GM23338 (cell line): ENCODE data around the gene ZCCHC24. TPM values are rescaled to one million over a fixed set of nuclear protein-coding genes. Genes with fewer than 3 reads are reported as not detected.

ENCODE experiments used
- ATAC-seq: fragments of 200-7000 bp; cut with Tn5 transposase; 3 replicates; pipeline ENCODE4 v1.9.1; 2020
- DNase-seq: peaks from one replicate; pipeline ENCODE4 v3.0.0-alpha.2; 2015; ENCODE audit warnings: low spot score
- H2AFZ ChIP-seq: fragments of 200-600 bp; sonication (generic); 2 replicates; pipeline ENCODE4 v1.8.0; 2016; ENCODE audit warnings: antibody characterized with exemption, mild to moderate bottlenecking, moderate library complexity
- H3F3A ChIP-seq: fragments of 200-600 bp; sonication (generic); replicated peaks from 2 replicates; pipeline ENCODE4 v1.8.0; 2017; ENCODE audit warnings: antibody characterized with exemption, mixed run types, low read depth
- H3K27ac ChIP-seq: fragments of 200-600 bp; sonication (generic); 2 replicates; pipeline ENCODE4 v1.6.1; 2016; ENCODE audit warnings: low read depth
- H3K27me3 ChIP-seq: fragments of 200-600 bp; sonication (generic); 2 replicates; pipeline ENCODE4 v1.8.0; 2016; ENCODE audit warnings: mild to moderate bottlenecking, mixed run types, moderate library complexity; ENCODE audit not compliant: insufficient read depth
- H3K36me3 ChIP-seq: fragments of 200-600 bp; sonication (generic); 2 replicates; pipeline ENCODE4 v1.8.0; 2016; ENCODE audit warnings: mild to moderate bottlenecking; ENCODE audit not compliant: insufficient read depth
- H3K4me1 ChIP-seq: fragments of 200-600 bp; sonication (generic); 2 replicates; pipeline ENCODE4 v1.8.0; 2016; ENCODE audit warnings: mild to moderate bottlenecking, moderate library complexity; ENCODE audit not compliant: insufficient read depth
- H3K4me2 ChIP-seq: fragments of 200-600 bp; sonication (generic); 2 replicates; pipeline ENCODE4 v1.7.1; 2017; ENCODE audit warnings: mixed run types
- H3K4me3 ChIP-seq: fragments of 200-600 bp; sonication (generic); 2 replicates; pipeline ENCODE4 v1.6.1; 2016; ENCODE audit warnings: mixed run types
- H3K79me2 ChIP-seq: fragments of 200-600 bp; sonication (generic); replicated peaks from 2 replicates; pipeline ENCODE4 v1.8.0; 2017; ENCODE audit warnings: mild to moderate bottlenecking; ENCODE audit not compliant: insufficient read depth
- H3K9me2 ChIP-seq: fragments of 200-600 bp; sonication (generic); 2 replicates; pipeline ENCODE4 v1.8.0; 2017; ENCODE audit not compliant: insufficient read depth
- H4K20me1 ChIP-seq: fragments of 200-600 bp; sonication (generic); replicated peaks from 2 replicates; pipeline ENCODE4 v1.8.0; 2017; ENCODE audit warnings: mild to moderate bottlenecking; ENCODE audit not compliant: insufficient read depth
- H3K27ac Mint-ChIP-seq: 2 replicates; pipeline ENCODE4 v1.8.0; 2020; ENCODE audit warnings: inconsistent platforms, mild to moderate bottlenecking, moderate library complexity, mixed read lengths
- H3K27me3 Mint-ChIP-seq: 3 replicates; pipeline ENCODE4 v1.8.0; 2022; ENCODE audit warnings: low read depth, mild to moderate bottlenecking, moderate library complexity, mixed read lengths, inconsistent platforms; ENCODE audit not compliant: insufficient read depth, poor library complexity
- H3K36me3 Mint-ChIP-seq: 3 replicates; pipeline ENCODE4 v1.8.0; 2021; ENCODE audit warnings: low read depth, mild to moderate bottlenecking, inconsistent platforms, moderate library complexity, mixed read lengths
- H3K4me1 Mint-ChIP-seq: 3 replicates; pipeline ENCODE4 v1.8.0; 2020; ENCODE audit warnings: mild to moderate bottlenecking, inconsistent platforms, mixed read lengths
- H3K4me3 Mint-ChIP-seq: 3 replicates; pipeline ENCODE4 v1.8.0; 2021; ENCODE audit warnings: moderate library complexity, mild to moderate bottlenecking, inconsistent platforms, mixed read lengths
- H3K9me3 Mint-ChIP-seq: 3 replicates; pipeline ENCODE4 v1.8.0; 2020; ENCODE audit warnings: moderate library complexity, mild to moderate bottlenecking, inconsistent platforms, mixed read lengths
- JUNB ChIP-seq: IDR thresholded peaks from one replicate; pipeline ENCODE4 v1.6.1; 2016; ENCODE audit warnings: antibody characterized with exemption; ENCODE audit not compliant: unreplicated experiment
- POLR2AphosphoS5 ChIP-seq: IDR thresholded peaks from 2 replicates; pipeline ENCODE4 v1.6.1; 2016; ENCODE audit warnings: antibody characterized with exemption, low read depth
- STAT1 ChIP-seq: IDR thresholded peaks from one replicate; pipeline ENCODE4 v1.6.1; 2016; ENCODE audit warnings: antibody characterized with exemption; ENCODE audit not compliant: unreplicated experiment
- ZNF114 ChIP-seq: fragments of 250-450 bp; sonication (Bioruptor Pico); IDR thresholded peaks from 2 replicates; pipeline ENCODE4 v1.5.0; 2020; ENCODE audit warnings: mild to moderate bottlenecking, moderate library complexity
- polyA plus RNA-seq: library from polyadenylated mRNA; unstranded; fragments of >200 nt; fragmentation: Nextera tagmentation; extraction: Ambion mirVana; gene quantifications from 2 replicates; pipeline ENCODE4 v1.2.1, GENCODE V29; 2016
- total RNA-seq: library from RNA; depleted of rRNA; stranded (reverse); fragments of >200 nt; shearing (Covaris generic); gene quantifications from 2 replicates; pipeline ENCODE4 v1.2.3, GENCODE V29; 2014
- TF ChIP-seq, protein P1 (sequence below): fragments of 250-450 bp; sonication (Bioruptor Pico); IDR thresholded peaks from 2 replicates; pipeline ENCODE4 v1.5.0; 2020; ENCODE audit warnings: mild to moderate bottlenecking, moderate library complexity
- TF ChIP-seq, protein P2 (sequence below), 2 experiments: fragments of 200-600 bp in 1 of 2; sonication (generic) in 1 of 2; conservative IDR thresholded peaks; 2 replicates each; pipeline versions ENCODE4 v1.5.1 to v1.6.1; 2016 to 2017; ENCODE audit warnings: antibody characterized with exemption in 2 of 2, low read depth in 2 of 2, mild to moderate bottlenecking in 2 of 2, moderate library complexity in 1 of 2
- TF ChIP-seq, protein P3 (sequence below): IDR thresholded peaks from one replicate; pipeline ENCODE4 v1.6.1; 2018; ENCODE audit warnings: antibody characterized with exemption; ENCODE audit not compliant: unreplicated experiment
- TF ChIP-seq, protein P4 (sequence below): IDR thresholded peaks from 2 replicates; pipeline ENCODE4 v1.6.1; 2016; ENCODE audit warnings: antibody characterized with exemption

Gene ZCCHC24
- total and polyA plus RNA-seq, 2 experiments from 2014 or later, result 2.0 to 10.1 TPM

DNA sequence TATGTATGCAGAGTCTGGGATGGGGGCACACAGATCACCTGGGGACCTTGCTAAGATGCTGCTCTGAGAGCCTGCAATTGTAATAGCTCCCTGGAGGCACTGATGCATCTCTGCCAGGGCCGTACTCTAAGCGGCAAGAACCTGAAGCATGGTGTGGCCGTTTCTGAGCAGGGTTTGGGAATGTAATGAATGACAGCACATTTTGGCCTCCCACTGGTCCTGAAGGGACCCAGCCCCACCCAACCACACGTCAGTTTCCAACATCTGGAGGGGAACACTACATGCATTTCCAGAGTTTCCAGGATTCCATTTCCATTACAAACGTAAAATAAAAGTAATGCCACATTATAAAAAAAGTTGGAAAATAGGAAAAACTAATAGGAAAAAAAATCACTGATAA lies 14.0 kb downstream of the ZCCHC24 start:
- Mint-ChIP-seq H3K36me3 (no peaks in the 10 kb centered on the region), H3K27ac (no peak overlapping the region), H3K9me3 (no peaks in the 10 kb centered on the region), H3K4me3 (no peak overlapping the region), H3K27me3 (peaks cover 5% of the 10 kb centered on the region), H3K4me1 (peaks cover 28% of the 10 kb centered on the region)
- no peaks in the 10 kb centered on the region for H3K9me2 ChIP-seq
- no peaks in the 10 kb centered on the region for H3F3A ChIP-seq
- no peak overlapping the region for H3K27ac ChIP-seq
- no peak overlapping the region for H3K4me3 ChIP-seq
- no peaks in the 10 kb centered on the region; the same call in 1 of the 2 replicates for H3K4me1 ChIP-seq
- H2AFZ ChIP-seq, result no peak overlapping the region
- TF ChIP-seq, protein P1, sequence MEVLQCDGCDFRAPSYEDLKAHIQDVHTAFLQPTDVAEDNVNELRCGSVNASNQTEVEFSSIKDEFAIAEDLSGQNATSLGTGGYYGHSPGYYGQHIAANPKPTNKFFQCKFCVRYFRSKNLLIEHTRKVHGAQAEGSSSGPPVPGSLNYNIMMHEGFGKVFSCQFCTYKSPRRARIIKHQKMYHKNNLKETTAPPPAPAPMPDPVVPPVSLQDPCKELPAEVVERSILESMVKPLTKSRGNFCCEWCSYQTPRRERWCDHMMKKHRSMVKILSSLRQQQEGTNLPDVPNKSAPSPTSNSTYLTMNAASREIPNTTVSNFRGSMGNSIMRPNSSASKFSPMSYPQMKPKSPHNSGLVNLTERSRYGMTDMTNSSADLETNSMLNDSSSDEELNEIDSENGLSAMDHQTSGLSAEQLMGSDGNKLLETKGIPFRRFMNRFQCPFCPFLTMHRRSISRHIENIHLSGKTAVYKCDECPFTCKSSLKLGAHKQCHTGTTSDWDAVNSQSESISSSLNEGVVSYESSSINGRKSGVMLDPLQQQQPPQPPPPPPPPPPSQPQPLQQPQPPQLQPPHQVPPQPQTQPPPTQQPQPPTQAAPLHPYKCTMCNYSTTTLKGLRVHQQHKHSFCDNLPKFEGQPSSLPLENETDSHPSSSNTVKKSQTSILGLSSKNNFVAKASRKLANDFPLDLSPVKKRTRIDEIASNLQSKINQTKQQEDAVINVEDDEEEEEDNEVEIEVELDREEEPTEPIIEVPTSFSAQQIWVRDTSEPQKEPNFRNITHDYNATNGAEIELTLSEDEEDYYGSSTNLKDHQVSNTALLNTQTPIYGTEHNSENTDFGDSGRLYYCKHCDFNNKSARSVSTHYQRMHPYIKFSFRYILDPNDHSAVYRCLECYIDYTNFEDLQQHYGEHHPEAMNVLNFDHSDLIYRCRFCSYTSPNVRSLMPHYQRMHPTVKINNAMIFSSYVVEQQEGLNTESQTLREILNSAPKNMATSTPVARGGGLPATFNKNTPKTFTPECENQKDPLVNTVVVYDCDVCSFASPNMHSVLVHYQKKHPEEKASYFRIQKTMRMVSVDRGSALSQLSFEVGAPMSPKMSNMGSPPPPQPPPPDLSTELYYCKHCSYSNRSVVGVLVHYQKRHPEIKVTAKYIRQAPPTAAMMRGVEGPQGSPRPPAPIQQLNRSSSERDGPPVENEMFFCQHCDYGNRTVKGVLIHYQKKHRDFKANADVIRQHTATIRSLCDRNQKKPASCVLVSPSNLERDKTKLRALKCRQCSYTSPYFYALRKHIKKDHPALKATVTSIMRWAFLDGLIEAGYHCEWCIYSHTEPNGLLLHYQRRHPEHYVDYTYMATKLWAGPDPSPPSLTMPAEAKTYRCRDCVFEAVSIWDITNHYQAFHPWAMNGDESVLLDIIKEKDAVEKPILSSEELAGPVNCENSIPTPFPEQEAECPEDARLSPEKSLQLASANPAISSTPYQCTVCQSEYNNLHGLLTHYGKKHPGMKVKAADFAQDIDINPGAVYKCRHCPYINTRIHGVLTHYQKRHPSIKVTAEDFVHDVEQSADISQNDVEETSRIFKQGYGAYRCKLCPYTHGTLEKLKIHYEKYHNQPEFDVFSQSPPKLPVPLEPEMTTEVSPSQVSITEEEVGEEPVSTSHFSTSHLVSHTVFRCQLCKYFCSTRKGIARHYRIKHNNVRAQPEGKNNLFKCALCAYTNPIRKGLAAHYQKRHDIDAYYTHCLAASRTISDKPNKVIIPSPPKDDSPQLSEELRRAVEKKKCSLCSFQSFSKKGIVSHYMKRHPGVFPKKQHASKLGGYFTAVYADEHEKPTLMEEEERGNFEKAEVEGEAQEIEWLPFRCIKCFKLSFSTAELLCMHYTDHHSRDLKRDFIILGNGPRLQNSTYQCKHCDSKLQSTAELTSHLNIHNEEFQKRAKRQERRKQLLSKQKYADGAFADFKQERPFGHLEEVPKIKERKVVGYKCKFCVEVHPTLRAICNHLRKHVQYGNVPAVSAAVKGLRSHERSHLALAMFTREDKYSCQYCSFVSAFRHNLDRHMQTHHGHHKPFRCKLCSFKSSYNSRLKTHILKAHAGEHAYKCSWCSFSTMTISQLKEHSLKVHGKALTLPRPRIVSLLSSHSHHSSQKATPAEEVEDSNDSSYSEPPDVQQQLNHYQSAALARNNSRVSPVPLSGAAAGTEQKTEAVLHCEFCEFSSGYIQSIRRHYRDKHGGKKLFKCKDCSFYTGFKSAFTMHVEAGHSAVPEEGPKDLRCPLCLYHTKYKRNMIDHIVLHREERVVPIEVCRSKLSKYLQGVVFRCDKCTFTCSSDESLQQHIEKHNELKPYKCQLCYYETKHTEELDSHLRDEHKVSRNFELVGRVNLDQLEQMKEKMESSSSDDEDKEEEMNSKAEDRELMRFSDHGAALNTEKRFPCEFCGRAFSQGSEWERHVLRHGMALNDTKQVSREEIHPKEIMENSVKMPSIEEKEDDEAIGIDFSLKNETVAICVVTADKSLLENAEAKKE (CRISPR knock-in tag), result no peak
- TF ChIP-seq, protein P2, sequence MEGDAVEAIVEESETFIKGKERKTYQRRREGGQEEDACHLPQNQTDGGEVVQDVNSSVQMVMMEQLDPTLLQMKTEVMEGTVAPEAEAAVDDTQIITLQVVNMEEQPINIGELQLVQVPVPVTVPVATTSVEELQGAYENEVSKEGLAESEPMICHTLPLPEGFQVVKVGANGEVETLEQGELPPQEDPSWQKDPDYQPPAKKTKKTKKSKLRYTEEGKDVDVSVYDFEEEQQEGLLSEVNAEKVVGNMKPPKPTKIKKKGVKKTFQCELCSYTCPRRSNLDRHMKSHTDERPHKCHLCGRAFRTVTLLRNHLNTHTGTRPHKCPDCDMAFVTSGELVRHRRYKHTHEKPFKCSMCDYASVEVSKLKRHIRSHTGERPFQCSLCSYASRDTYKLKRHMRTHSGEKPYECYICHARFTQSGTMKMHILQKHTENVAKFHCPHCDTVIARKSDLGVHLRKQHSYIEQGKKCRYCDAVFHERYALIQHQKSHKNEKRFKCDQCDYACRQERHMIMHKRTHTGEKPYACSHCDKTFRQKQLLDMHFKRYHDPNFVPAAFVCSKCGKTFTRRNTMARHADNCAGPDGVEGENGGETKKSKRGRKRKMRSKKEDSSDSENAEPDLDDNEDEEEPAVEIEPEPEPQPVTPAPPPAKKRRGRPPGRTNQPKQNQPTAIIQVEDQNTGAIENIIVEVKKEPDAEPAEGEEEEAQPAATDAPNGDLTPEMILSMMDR (conservative IDR thresholded peaks at IDR 0.05; ENCODE audit: low read depth in 2 of 2), result no peak
- TF ChIP-seq, protein P3, sequence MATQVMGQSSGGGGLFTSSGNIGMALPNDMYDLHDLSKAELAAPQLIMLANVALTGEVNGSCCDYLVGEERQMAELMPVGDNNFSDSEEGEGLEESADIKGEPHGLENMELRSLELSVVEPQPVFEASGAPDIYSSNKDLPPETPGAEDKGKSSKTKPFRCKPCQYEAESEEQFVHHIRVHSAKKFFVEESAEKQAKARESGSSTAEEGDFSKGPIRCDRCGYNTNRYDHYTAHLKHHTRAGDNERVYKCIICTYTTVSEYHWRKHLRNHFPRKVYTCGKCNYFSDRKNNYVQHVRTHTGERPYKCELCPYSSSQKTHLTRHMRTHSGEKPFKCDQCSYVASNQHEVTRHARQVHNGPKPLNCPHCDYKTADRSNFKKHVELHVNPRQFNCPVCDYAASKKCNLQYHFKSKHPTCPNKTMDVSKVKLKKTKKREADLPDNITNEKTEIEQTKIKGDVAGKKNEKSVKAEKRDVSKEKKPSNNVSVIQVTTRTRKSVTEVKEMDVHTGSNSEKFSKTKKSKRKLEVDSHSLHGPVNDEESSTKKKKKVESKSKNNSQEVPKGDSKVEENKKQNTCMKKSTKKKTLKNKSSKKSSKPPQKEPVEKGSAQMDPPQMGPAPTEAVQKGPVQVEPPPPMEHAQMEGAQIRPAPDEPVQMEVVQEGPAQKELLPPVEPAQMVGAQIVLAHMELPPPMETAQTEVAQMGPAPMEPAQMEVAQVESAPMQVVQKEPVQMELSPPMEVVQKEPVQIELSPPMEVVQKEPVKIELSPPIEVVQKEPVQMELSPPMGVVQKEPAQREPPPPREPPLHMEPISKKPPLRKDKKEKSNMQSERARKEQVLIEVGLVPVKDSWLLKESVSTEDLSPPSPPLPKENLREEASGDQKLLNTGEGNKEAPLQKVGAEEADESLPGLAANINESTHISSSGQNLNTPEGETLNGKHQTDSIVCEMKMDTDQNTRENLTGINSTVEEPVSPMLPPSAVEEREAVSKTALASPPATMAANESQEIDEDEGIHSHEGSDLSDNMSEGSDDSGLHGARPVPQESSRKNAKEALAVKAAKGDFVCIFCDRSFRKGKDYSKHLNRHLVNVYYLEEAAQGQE, result no peak
- TF ChIP-seq STAT1 (no peak), POLR2AphosphoS5 (no peak), ZNF114 (CRISPR knock-in tag) (no peak), JUNB (no peak)
- TF ChIP-seq, protein P4, sequence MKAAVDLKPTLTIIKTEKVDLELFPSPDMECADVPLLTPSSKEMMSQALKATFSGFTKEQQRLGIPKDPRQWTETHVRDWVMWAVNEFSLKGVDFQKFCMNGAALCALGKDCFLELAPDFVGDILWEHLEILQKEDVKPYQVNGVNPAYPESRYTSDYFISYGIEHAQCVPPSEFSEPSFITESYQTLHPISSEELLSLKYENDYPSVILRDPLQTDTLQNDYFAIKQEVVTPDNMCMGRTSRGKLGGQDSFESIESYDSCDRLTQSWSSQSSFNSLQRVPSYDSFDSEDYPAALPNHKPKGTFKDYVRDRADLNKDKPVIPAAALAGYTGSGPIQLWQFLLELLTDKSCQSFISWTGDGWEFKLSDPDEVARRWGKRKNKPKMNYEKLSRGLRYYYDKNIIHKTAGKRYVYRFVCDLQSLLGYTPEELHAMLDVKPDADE, result no peak
- DNase-seq (no peak), ATAC-seq (no peak)
- H3K36me3 ChIP-seq, result no peaks in the 10 kb centered on the region; the same call in 1 of the 2 replicates
- H3K4me2 ChIP-seq, result no peak overlapping the region
- H4K20me1 ChIP-seq, result no peaks in the 10 kb centered on the region; the same call in 1 of the 2 replicates
- no peaks in the 10 kb centered on the region for H3K27me3 ChIP-seq
- H3K79me2 ChIP-seq, result no peaks in the 10 kb centered on the region
